GM19324 (cell line): Measurements from ENCODE around the gene SLC35F1.

Experiments
- ATAC-seq: cut with Tn5 transposase; IDR thresholded peaks from one replicate; pipeline ENCODE4 v1.9.1; 2021; ENCODE audit warnings: mild to moderate bottlenecking, moderate library complexity; ENCODE audit not compliant: unreplicated experiment, low FRiP score

SLC35F1 gene

GRCh38 chr6:118186672-118187567, 279.9 kb downstream of the SLC35F1 start:
- ATAC-seq = peak; percentile 66

GRCh38 chr6:118187568-118188164, 280.6 kb downstream of the SLC35F1 start:
- peak; percentile 27 for ATAC-seq

- no peak for ATAC-seq
These were observed 281.5 kb downstream of the SLC35F1 start for GRCh38 chr6:118188561-118188960.

- ATAC-seq = no peak
These were observed 290.5 kb downstream of the SLC35F1 start for GRCh38 chr6:118197539-118197938.

- ATAC-seq = no peak
These were observed 291.7 kb downstream of the SLC35F1 start for GRCh38 chr6:118198746-118199145.

GRCh38 chr6:118200160-118200559, 293.1 kb downstream of the SLC35F1 start:
- ATAC-seq = no peak

GRCh38 chr6:118202517-118202916, 295.5 kb downstream of the SLC35F1 start:
- ATAC-seq = no peak

GRCh38 chr6:118203545-118203944, 296.5 kb downstream of the SLC35F1 start:
- no peak for ATAC-seq

GRCh38 chr6:118206221-118206620, 299.2 kb downstream of the SLC35F1 start:
- ATAC-seq = no peak

GRCh38 chr6:118207947-118208346, 300.9 kb downstream of the SLC35F1 start:
- no peak for ATAC-seq

GRCh38 chr6:118212451-118213173, 305.5 kb downstream of the SLC35F1 start:
- no peak for ATAC-seq

- ATAC-seq = no peak
These were observed 308.2 kb downstream of the SLC35F1 start for GRCh38 chr6:118215269-118215668.

- ATAC-seq = no peak
These were observed 309.7 kb downstream of the SLC35F1 start for GRCh38 chr6:118216751-118217150.

GRCh38 chr6:118218156-118218555, 311.1 kb downstream of the SLC35F1 start:
- ATAC-seq = no peak

GRCh38 chr6:118220429-118221128, 313.5 kb downstream of the SLC35F1 start:
- ATAC-seq = no peak

- ATAC-seq = no peak
These were observed 316.3 kb downstream of the SLC35F1 start for GRCh38 chr6:118223316-118223715.

GRCh38 chr6:118228886-118229285, 321.8 kb downstream of the SLC35F1 start:
- ATAC-seq = no peak

GRCh38 chr6:118240878-118241528, 333.9 kb downstream of the SLC35F1 start:
- ATAC-seq = peak; percentile 80

- ATAC-seq = no peak
These were observed 339.3 kb downstream of the SLC35F1 start for GRCh38 chr6:118246406-118246805.

- no peak for ATAC-seq
These were observed 341.1 kb downstream of the SLC35F1 start for GRCh38 chr6:118248171-118248570.
